Neural cell (in vitro differentiated cells): ENCODE measurements around the gene SAMD4B. TPM values are rescaled to one million over a fixed set of nuclear protein-coding genes. Genes with fewer than 3 reads are reported as not detected.

Source experiments
- H2AFZ ChIP-seq: fragments of 200-600, 300-800 bp; sonication (generic), shearing (Covaris generic); 2 replicates; pipeline ENCODE4 v1.6.0; 2014; ENCODE audit warnings: low read depth, mild to moderate bottlenecking, antibody characterized with exemption, low read length, moderate library complexity
- H3F3A ChIP-seq: fragments of 200-600 bp; shearing (Covaris generic); 2 replicates; pipeline ENCODE4 v1.6.1; 2016; ENCODE audit warnings: mild to moderate bottlenecking, moderate library complexity, mixed read lengths, antibody characterized with exemption, low read length; ENCODE audit not compliant: insufficient read depth, poor library complexity, severe bottlenecking
- H3K27ac ChIP-seq: fragments of 200-600, 300-800 bp; sonication (generic), shearing (Covaris generic); 2 replicates; pipeline ENCODE4 v1.5.1; 2014; ENCODE audit warnings: mild to moderate bottlenecking, low read length, moderate library complexity
- H3K27me3 ChIP-seq: fragments of 300-800, 200-600 bp; sonication (generic), shearing (Covaris generic); 2 replicates; pipeline ENCODE4 v1.6.0; 2014; ENCODE audit warnings: mild to moderate bottlenecking, low read depth, low read length, moderate library complexity; ENCODE audit not compliant: insufficient read depth
- H3K36me3 ChIP-seq: fragments of 300-800, 200-600 bp; sonication (generic), shearing (Covaris generic); 2 replicates; pipeline ENCODE4 v1.5.1; 2014; ENCODE audit warnings: mild to moderate bottlenecking, antibody characterized with exemption, low read length, moderate library complexity; ENCODE audit not compliant: insufficient read depth
- H3K4me2 ChIP-seq: fragments of 300-800, 200-600 bp; sonication (generic), shearing (Covaris generic); 2 replicates; pipeline ENCODE4 v1.6.0; 2014; ENCODE audit warnings: mild to moderate bottlenecking, low read length
- H3K4me3 ChIP-seq: fragments of 300-800, 200-600 bp; sonication (generic), shearing (Covaris generic); 2 replicates; pipeline ENCODE4 v1.5.1; 2014; ENCODE audit warnings: mild to moderate bottlenecking, low read length, moderate library complexity
- H3K79me2 ChIP-seq: fragments of 200-600 bp; shearing (Covaris generic); replicated peaks from 2 replicates; pipeline ENCODE4 v1.6.0; 2014; ENCODE audit warnings: mild to moderate bottlenecking, low read length, moderate library complexity; ENCODE audit not compliant: insufficient read depth
- H3K9ac ChIP-seq: fragments of 300-800, 200-600 bp; sonication (generic), shearing (Covaris generic); 2 replicates; pipeline ENCODE4 v1.6.1; 2016; ENCODE audit warnings: mild to moderate bottlenecking, low read length, mixed read lengths
- H3K9me2 ChIP-seq: fragments of 200-600 bp; shearing (Covaris generic); 2 replicates; pipeline ENCODE4 v1.6.1; 2016; ENCODE audit warnings: mild to moderate bottlenecking, low read length, mixed read lengths; ENCODE audit not compliant: insufficient read depth
- H3K9me3 ChIP-seq: fragments of 200-600, 300-800 bp; sonication (generic), shearing (Covaris generic); 2 replicates; pipeline ENCODE4 v1.6.1; 2016; ENCODE audit warnings: mild to moderate bottlenecking, mixed run types, low read length, moderate library complexity, mixed read lengths
- H4K20me1 ChIP-seq: fragments of 200-600 bp; shearing (Covaris generic); 2 replicates; pipeline ENCODE4 v1.6.1; 2016; ENCODE audit warnings: mild to moderate bottlenecking, mixed run types; ENCODE audit not compliant: insufficient read depth
- EP300 ChIP-seq: fragments of 450-650 bp; conservative IDR thresholded peaks from 2 replicates; pipeline ENCODE4 v1.6.1; 2014; ENCODE audit warnings: antibody characterized with exemption, mild to moderate bottlenecking, moderate library complexity; ENCODE audit not compliant: poor library complexity, severe bottlenecking
- EZH2 ChIP-seq: fragments of 200-600, 300-800 bp; shearing (Covaris generic), sonication (generic); IDR thresholded peaks from 2 replicates; pipeline ENCODE4 v1.6.1; 2014; ENCODE audit warnings: antibody characterized with exemption, low read length, borderline replicate concordance, mild to moderate bottlenecking; ENCODE audit not compliant: insufficient read depth, poor library complexity, severe bottlenecking
- MXI1 ChIP-seq: fragments of 450-650 bp; conservative IDR thresholded peaks from 2 replicates; pipeline ENCODE4 v1.6.1; 2014; ENCODE audit warnings: antibody characterized with exemption, mild to moderate bottlenecking; ENCODE audit not compliant: poor library complexity, severe bottlenecking
- POLR2AphosphoS5 ChIP-seq: IDR thresholded peaks from 2 replicates; pipeline ENCODE4 v1.6.1; 2012
- RAD21 ChIP-seq: fragments of 450-650 bp; conservative IDR thresholded peaks from 2 replicates; pipeline ENCODE4 v1.6.1; 2014; ENCODE audit warnings: antibody characterized with exemption, mild to moderate bottlenecking, moderate library complexity
- SMC3 ChIP-seq: fragments of 450-650 bp; conservative IDR thresholded peaks from 2 replicates; pipeline ENCODE4 v1.6.1; 2014; ENCODE audit warnings: antibody characterized with exemption, mild to moderate bottlenecking, moderate library complexity; ENCODE audit not compliant: poor library complexity
- TAF1 ChIP-seq: IDR thresholded peaks from 2 replicates; pipeline ENCODE4 v1.6.1; 2012; ENCODE audit warnings: low read depth
- polyA plus RNA-seq: library from polyadenylated mRNA; depleted of rRNA; stranded (reverse); fragments of >200 nt; gene quantifications from 2 replicates; pipeline ENCODE4 v1.2.3, GENCODE V29; 2014
- TF ChIP-seq, protein P1 (sequence below): IDR thresholded peaks from 2 replicates; pipeline ENCODE4 v1.6.1; 2012; ENCODE audit warnings: borderline replicate concordance
- TF ChIP-seq, protein P2 (sequence below): fragments of 450-650 bp; IDR thresholded peaks from 2 replicates; pipeline ENCODE4 v1.5.1; 2014; ENCODE audit warnings: antibody characterized with exemption, mild to moderate bottlenecking, moderate library complexity; ENCODE audit not compliant: poor library complexity, severe bottlenecking

Gene SAMD4B
- polyA plus RNA-seq, 1 donor from 2014 or later: 19.3 TPM

DNA sequence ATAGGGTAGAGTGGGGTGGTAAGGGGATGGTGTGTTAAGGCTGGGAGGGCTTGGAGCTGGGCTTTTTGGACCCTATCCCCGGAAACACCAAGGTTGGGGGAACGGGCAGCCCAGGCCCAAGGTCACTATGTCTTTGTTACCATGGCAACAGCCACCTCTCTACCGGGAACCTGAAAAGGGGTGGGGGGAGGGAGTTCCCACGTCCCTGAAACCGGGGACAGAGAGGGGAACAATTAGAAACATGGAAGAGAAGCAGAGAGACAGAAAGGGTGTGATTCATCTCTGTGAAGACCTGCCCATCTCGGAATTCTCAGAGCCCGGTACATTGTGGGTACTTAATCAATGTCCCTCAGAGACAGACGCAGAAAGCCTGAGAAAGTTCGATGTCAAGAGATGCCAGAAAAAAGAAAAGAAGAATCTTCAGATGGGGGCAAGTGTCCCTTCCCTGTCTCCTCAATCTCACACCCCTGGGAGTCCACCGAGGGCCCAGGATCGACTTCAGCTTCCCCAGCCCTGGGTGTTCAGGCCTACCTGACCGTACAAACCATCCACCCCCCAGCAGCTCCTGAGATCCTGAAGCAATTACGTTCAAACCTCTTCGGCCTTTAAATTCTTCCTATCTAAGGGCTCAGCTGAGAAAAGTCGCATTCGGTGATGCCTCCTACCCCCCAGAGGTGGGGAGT, 14.7 kb upstream of the SAMD4B start:
- Histone ChIP-seq H3K9ac (peak overlapping the region; percentile 44), H3K9me3 (no peaks in the 10 kb centered on the region), H3K27ac (peak overlapping the region; percentile 6), H4K20me1 (no peaks in the 10 kb centered on the region), H3K79me2 (no peaks in the 10 kb centered on the region), H3K4me3 (no peak overlapping the region), H2AFZ (peak overlapping the region; percentile 46), H3K36me3 (no peaks in the 10 kb centered on the region), H3K9me2 (no peaks in the 10 kb centered on the region), H3K27me3 (no peaks in the 10 kb centered on the region), H3K4me2 (peak overlapping the region; percentile 20), H3F3A (no peaks in the 10 kb centered on the region)
- TF ChIP-seq, protein P1, sequence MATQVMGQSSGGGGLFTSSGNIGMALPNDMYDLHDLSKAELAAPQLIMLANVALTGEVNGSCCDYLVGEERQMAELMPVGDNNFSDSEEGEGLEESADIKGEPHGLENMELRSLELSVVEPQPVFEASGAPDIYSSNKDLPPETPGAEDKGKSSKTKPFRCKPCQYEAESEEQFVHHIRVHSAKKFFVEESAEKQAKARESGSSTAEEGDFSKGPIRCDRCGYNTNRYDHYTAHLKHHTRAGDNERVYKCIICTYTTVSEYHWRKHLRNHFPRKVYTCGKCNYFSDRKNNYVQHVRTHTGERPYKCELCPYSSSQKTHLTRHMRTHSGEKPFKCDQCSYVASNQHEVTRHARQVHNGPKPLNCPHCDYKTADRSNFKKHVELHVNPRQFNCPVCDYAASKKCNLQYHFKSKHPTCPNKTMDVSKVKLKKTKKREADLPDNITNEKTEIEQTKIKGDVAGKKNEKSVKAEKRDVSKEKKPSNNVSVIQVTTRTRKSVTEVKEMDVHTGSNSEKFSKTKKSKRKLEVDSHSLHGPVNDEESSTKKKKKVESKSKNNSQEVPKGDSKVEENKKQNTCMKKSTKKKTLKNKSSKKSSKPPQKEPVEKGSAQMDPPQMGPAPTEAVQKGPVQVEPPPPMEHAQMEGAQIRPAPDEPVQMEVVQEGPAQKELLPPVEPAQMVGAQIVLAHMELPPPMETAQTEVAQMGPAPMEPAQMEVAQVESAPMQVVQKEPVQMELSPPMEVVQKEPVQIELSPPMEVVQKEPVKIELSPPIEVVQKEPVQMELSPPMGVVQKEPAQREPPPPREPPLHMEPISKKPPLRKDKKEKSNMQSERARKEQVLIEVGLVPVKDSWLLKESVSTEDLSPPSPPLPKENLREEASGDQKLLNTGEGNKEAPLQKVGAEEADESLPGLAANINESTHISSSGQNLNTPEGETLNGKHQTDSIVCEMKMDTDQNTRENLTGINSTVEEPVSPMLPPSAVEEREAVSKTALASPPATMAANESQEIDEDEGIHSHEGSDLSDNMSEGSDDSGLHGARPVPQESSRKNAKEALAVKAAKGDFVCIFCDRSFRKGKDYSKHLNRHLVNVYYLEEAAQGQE: no peak

DNA sequence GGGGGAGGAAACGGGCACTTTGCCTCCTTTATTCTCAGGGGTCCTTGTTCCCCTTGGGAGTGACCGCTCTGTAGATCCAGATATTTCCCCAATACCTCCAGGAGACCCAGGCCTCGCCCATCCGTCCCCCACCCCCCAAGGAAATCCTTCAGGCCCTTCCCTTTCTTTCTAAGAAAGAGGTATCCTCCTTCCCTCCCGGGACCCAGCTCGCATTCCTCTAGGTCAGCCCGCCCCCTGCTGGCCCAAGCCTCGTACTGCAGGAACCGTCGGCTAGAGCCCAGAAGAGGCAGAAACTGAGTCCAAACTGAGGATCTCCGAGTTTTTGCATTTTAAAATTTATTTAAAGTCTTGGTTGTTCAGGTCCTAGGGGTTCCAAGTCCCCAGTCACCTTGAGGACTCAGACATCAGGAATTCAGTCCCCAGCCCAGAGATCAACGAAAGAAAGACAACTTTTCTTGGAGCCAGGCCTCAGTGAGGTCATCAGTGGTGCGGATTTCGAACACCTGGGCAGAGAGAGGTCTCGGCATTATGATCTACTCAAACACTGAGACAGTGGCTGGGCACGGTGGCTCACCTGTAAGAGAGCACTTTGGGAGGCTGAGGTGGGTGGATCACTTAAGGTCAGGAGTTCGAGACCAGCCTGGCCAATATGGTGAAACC, 14.0 kb upstream of the SAMD4B start:
- Histone ChIP-seq H3K27ac (peak overlapping the region; percentile 6), H4K20me1 (no peaks in the 10 kb centered on the region), H3K4me3 (no peak overlapping the region), H3K27me3 (no peaks in the 10 kb centered on the region), H3F3A (no peaks in the 10 kb centered on the region), H3K4me2 (peak overlapping the region; percentile 20), H3K9ac (peak overlapping the region; percentile 44), H3K9me2 (no peaks in the 10 kb centered on the region), H2AFZ (peak overlapping the region; percentile 46), H3K9me3 (no peaks in the 10 kb centered on the region), H3K36me3 (no peaks in the 10 kb centered on the region), H3K79me2 (no peaks in the 10 kb centered on the region)
- no peak for TF ChIP-seq MXI1
- peak; percentile 98 for TF ChIP-seq RAD21
- TF ChIP-seq EZH2: no peak
- no peak for TF ChIP-seq EP300
- TF ChIP-seq, protein P2, sequence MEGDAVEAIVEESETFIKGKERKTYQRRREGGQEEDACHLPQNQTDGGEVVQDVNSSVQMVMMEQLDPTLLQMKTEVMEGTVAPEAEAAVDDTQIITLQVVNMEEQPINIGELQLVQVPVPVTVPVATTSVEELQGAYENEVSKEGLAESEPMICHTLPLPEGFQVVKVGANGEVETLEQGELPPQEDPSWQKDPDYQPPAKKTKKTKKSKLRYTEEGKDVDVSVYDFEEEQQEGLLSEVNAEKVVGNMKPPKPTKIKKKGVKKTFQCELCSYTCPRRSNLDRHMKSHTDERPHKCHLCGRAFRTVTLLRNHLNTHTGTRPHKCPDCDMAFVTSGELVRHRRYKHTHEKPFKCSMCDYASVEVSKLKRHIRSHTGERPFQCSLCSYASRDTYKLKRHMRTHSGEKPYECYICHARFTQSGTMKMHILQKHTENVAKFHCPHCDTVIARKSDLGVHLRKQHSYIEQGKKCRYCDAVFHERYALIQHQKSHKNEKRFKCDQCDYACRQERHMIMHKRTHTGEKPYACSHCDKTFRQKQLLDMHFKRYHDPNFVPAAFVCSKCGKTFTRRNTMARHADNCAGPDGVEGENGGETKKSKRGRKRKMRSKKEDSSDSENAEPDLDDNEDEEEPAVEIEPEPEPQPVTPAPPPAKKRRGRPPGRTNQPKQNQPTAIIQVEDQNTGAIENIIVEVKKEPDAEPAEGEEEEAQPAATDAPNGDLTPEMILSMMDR: peak; percentile 95
- TF ChIP-seq, protein P1: no peak
- TF ChIP-seq POLR2AphosphoS5: no peak
- TF ChIP-seq SMC3: peak; percentile 98
- no peak for TF ChIP-seq TAF1
